K562 (cell line): ENCODE data around the gene CCSER1.

Experiments
- BHLHE40 ChIP-seq: IDR thresholded peaks from 2 replicates; pipeline ENCODE4 v1.6.1; 2011; ENCODE audit warnings: low read length, improper control_type of control experiment
- KAT2B ChIP-seq: IDR thresholded peaks from one replicate; pipeline ENCODE4 v1.6.1; 2012; ENCODE audit warnings: low read depth, mild to moderate bottlenecking, control low read depth, inconsistent platforms, low read length, moderate library complexity
- NFE2 ChIP-seq: IDR thresholded peaks from 2 replicates; pipeline ENCODE4 v1.6.1; 2014; ENCODE audit warnings: antibody characterized with exemption, low read depth
- ZNF318 ChIP-seq, 2 experiments: fragments of 450-650 bp; IDR thresholded peaks; 2 replicates each; pipeline ENCODE4 v1.6.1; 2016; ENCODE audit warnings: mild to moderate bottlenecking in 2 of 2, borderline replicate concordance in 1 of 2, low read depth in 1 of 2, moderate library complexity in 1 of 2

GRCh38 chr4:90318193-90318592, 191.0 kb downstream of the CCSER1 start:
- TF ChIP-seq KAT2B (no peak), ZNF318 (IDR thresholded peaks at IDR 0.05; ENCODE audit: borderline replicate concordance in 1 of 2, low read depth in 1 of 2) (no peak), BHLHE40 (no peak), NFE2 (no peak)
